AG20443 (cell line): ENCODE data around the gene TYROBP.
A peak's percentile ranks its signal among the peaks of the same experiment; 100 is the strongest.
"Not testable (repeated sequence)": the region's sequence is repeated elsewhere in the genome, so short reads cannot be mapped to it uniquely, and the experiment has no call there.

Experiments
- DNase-seq: peaks from one replicate; pipeline ENCODE4 v3.0.0; 2012; ENCODE audit warnings: low spot score, mixed read lengths

TYROBP gene

DNA sequence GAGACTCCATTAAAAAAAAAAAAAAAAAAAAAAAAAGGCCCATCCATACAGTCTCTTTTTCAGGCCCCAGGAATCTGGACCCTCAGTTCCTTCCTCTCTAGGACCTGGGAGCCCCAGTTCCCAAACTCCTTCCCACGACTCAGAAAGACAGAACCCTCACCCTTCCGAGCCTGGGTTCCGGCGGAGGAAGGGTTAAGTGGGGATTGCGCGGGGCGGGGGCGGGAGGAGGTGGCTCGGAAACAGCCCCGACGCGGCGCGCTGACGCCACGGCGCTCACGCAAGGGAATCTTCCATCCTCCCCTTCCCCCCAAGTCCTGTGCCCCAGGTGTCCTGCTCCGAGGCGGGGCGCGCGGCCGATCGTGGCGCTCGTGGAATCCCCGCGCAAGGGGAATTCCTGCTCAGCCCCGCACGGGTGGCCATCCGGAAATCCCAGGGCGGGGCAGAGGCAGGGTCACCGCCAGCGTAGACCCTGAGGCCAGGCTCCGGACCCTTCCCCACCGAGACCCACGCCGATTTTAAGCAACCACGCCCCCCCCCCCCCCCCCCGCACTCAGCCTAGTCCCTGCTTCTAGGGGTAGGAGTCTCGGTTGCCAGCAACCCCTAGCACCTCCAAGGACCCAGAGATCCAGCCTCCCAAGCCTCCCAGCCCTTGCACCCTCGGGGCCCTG is 8.4 kb downstream of the TYROBP start:
- DNase-seq, result peak; percentile 92

DNA sequence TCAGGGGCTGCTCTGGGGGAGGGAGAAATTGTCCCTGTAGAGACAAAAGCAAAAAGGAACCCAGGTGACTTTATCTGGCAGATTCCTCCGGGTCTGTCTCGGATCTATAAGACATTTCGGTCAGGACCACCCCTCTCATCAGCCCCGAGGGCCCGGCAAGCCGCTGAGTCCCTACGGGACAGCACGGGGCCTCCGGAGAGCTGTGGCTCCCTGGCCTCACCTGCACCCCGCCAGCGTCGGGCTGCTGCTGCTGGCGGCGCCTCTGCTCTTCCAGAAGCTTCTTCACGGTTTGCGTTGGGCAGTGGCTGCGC is 9.6 kb downstream of the TYROBP start:
- no peak for DNase-seq

DNA sequence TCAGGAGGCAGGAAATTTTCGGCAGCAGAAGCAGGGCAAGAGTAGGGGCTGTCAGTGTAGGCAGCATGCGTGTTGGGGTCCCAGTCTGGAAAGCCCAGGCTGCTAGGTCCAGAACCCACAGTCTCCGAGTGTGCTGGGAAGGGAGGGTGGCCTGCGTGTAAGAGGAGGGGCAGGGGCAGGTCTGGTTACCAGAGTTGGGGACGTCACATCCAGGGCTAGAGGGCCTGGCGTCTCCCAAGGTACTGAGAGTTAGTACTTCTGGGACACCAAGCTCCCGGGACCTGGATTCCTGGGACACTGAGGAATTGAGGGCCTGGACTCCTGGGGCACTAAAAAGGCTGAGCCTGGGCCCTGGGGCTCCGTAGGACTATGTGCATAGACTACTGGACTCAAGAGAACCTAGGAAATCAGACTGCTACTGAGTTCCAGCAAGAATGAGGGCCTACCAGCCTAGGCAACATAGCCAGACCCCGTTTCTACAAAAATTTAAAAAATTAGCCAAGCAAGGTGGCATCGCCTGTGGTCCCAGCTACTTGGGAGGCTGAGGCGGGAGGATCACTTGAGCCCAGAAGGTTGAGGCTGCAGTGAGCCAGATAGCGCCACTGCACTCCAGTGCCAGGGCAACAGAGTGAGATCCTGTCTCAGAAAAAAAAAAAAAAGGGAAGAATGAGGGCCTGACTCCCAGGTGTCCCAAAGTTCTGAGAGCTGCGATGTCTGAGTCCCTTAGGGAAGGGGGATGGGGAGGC is 10.2 kb downstream of the TYROBP start:
- DNase-seq, result no peak

DNA sequence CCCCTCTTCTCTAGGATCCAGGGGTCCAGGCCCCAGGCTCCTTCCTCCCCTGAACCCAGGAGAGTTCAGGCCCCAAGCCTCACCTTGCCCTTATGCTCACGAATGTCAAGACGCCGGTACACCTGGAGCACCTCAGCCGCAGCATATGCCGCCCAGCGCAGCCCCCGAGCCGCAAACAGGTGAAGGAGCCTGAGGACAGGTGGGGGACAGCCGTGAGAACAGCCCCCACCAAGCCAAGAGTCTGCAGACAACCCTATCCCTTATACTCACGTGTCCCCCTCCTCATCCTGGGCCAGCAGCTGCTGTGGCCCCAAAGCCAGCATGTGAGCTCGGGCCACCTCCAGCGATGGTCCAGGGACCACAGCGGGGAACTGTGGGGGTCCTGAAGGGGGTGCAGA is 11.5 kb downstream of the TYROBP start:
- DNase-seq, result no peak

DNA sequence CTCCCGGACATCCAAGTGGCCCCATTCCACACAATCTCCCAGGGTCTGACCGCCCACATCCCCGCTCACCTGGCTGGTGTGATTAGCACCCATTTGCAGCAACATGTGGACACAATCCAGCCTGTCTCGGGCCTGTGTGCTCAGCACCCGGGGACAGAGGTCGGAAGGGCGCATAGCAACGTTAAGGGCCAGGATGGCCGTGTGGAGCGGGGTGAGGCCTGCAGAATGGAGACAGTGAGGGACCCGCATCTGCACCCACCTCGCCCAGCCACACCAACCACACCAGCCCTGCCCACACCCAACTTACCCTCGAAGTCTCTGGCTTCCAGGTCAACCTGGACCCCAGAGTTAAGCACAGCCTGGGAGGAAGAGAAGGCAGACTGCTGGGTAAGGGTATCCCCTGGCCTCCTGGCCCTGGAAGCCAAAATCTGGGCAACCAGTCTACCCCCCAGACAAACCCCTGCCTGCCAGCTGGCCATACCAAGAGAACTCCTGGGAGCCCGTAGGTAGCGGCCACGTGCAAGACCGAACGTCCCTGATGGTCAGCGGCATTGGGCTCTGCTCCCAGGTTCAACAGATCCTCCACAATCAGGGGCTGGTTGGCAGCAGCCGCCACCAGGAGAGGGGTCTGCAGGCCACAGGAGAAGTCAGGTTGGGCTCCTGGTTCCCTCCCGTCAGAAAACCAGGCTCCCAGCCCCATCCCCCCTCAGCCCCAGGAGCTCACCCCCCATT is 12.0 kb downstream of the TYROBP start:
- no peak for DNase-seq

DNA sequence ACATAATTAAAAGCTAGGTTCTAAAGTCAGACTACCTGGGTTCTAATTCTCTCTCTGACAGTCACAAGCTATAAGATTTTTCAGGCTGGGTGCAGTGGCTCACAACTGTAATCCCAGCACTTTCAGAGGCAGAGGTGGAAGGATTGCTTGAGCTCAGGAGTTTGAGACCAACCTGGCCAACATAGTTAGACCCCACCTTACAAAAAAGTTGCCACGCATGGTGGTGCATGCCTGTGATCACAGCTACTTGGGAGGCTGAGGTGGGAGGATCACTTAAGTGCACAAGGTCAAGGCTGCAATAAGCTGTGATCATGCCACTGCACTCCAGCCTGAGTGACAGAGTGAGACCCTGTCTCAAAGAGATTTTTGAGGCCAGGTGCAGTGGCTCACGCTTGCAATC is 13.8 kb downstream of the TYROBP start:
- no peak for DNase-seq

DNA sequence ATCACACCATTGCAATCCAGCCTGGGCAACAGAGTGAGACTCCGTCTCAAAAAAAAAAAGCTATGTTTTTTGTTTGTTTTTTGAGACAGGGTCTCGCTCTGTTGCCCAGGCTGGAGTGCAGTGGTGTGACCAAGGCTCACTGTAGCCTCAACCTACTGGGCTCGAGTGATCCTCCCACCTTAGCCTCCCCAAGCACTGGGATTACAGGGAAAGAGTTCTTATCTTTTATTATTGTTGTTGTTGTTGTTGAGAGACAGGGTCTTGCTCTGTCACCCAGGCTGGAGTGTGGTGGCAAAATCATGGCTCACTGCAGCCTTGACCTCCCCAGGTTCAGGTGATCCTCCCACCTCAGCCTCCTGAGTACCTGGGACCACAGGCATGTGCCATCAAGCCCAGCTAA is 16.3 kb downstream of the TYROBP start:
- DNase-seq, result not testable (repeated sequence)

DNA sequence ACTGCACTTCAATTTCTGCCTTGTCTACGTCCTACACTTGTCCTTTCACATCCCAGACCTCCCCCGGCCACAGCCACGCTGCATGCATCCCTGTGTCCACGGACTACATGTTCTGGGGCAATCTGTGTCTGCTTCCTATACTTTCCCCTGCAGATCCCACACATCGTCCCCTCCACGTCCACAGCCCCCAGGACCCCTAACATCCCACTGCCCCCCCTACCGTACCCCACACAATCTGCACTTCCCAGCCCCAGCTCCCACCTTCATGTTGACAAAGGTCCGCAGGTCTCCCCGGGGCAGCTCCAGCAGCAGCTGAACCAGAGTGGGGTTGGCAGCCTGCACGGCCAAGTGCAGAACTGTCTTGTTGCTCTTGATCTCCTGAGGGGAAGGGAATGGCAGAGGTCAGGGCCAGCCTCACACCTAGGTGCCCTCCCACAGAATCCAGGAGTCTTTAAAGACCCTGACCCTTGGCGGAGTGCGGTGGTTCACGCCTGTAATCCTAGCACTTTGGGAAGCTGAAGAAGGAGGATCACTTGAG is 17.9 kb downstream of the TYROBP start:
- DNase-seq, result no peak

DNA sequence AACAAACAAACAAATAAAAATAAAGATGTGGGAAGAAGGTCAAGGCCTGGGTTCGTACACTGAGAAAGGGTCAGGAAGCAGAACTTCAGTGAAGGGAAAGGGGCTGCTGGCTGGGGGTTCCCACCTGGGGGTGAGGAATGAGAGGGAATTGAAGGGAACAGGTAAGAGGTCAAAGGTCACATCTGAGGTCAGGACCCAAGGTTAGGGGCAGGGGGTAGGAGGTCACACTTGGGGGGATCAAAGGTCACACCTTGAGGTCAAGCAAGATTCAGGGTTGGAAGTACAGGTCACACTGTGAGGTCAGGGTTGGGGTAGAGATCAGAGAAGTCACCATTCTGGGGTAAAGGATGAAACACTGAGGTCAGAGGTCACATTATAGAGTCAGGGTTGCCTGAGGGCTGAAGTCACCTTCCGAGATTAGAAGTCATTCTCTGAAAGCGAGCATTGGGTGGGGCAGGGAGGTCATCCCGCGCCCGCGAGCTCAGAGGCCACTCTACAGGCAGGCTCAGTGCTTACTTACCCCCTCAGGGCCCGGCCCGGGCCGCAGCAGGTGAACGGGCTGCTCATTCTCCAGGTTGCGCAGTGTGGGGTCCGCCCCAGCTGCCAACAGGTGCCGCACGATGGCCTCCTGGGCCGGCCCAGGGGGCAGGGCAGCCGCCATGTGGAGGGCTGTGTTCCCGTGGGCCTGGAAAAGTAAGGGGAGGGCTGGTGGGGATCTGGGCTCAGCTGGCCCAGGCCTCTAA is 18.6 kb downstream of the TYROBP start:
- no peak for DNase-seq

DNA sequence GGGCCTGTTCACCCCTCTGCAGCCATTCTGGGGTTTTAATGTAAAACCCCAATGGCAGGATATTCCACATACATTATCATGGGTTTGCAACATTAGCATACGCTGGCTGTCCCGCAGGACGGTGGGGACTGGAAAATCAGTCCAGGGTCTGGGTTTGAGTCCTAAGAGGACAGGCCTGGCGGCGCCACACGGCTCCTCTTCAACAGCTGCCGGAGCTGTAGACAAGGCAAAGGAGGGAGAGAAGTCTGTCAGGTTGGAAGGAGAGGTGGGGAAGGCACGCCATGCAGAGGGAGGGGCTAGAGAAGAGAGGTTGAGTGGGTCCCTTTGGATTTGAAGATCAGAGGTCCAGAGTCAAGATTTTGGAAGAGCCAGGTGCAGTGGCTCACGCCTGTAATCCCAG is 19.7 kb downstream of the TYROBP start:
- DNase-seq, result no peak

DNA sequence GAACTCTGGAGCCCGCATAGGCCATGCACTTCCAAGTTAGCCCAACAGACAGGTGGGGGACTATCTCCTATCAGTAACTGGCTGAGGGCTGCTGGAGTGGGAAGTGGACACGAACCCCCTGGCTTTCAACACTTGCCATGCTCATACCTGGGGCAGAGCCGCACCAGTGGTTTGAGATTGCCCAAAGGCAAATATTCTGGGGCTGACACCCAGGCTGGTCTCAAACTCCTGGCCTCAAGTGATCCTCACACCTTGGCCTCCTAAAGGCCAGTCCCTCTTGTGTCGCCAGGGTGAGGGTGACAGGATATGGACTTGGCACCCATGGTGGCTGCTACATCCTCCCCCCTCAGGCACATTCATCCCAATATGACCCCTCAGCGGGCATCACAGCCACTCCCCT is 20.9 kb downstream of the TYROBP start:
- no peak for DNase-seq

DNA sequence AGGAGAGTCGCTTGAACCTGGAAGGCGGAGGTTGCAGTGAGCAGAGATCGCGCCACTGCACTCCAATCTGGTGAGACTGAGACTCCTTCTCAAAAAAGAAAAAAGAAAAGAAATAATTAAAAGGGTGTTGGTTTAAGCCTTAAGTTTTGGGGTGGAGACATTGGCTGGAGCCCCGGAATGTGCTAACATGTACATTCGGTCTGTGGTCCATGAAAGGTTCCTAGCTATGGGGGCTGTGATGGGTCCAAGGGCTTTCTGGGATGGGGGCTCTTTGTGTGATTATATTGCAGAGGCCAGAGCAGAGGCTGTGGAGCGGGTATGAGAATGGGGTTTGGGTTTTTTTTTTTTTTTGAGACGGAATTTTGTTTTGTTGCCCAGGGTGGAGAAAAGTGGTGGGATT is 22.2 kb downstream of the TYROBP start:
- DNase-seq, result no peak

DNA sequence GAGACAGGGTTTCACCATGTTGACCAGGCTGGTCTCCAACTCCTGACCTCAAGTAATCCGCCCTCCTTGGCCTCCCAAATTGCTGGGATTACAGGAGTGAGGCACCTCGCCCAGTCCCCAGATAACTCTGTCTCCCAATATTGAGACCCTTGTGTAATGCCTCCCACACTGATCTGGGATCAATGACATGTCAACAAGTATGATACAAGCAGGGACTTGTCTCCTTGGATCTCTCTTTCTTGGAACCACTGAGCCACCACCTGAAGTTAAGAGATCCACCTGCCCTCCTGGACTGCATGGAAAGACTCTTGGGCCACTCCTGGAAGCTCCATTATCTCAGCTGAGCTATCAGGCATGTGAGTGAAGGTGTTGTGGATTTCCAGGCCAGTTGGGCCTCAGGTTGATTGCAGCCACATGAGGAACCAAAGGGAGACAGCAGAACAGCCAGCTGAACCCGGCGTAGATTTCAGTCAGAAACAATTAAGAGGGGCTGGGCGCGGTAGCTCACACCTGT is 22.8 kb downstream of the TYROBP start:
- DNase-seq, result no peak

DNA sequence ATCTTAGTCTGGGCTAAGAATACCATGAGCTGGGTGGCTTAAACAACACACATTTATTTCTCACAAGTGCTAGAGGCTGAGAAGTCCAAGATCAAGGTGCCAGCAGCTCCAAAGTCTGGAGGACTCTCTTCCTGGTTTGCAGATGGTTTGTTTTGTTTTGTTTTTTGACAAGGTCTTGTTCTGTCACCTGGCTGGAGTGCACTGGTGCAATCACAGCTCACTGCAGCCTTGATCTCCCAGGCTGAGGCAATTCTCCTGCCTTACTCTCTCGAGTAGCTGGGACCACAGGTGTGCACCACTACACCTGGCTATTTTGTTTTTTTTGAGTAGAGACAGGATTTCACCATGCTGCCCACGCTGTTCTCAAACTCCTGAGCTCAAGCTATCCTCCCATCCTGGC is 24.2 kb downstream of the TYROBP start:
- no peak for DNase-seq

DNA sequence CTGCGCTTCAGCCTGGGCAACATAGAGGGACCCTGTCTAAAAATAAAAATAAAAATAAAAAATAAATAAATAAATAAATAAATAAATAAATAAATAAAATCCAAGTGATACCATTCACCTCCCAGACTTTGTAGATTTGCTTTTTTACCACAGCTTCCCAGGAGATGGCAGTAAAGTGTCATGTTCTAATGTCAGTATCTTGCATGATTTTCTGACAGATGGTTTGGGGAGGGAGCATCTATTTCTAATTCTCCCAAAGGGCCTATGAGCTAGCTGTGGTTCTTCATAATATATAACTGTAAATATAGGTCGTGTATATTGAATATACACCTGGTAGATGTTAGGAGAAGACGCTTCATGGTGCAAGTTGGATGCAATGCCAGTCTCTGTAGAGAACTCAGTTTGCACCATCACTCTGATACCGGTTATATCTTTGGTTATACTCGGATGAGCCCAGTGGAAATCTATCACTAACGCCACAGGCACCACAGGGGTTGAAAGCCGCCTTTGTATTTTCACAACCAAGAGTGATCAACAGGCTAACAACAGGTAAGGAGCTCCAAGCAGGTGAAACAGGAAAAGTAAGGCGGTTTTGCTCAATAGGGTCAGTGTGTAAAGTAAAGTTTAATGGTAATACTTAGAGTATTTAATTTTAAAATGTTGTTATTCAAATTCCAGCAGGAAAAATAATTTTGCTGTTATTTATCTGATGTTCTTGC is 25.8 kb downstream of the TYROBP start:
- peak; percentile 69 for DNase-seq

DNA sequence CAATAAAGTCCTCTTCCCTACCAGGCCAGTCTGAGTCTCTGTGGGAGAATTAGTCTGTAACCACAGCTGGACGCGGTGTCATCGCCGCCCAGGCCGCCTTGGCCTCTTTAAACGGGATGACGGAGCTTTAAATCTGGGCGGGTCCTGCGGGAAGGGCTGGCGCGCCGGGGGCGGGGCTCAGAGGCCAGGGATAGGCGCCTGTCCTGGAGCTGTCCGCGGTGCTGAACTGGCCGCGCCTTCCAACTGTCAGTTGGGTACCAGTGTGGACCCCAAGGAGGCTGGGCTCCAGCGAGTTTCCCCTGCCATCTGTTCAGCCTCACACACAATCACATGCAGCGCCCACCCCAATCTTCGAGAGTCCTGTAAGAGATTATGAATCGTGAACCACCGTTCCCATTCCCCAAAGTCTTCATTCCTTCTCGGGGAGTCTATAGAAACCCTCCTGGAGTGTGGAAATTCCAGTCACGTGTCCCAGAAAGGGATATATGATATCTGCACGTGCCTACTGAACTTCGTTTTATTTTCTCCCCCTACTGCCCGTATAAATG is 28.3 kb downstream of the TYROBP start:
- peak; percentile 97 for DNase-seq

DNA sequence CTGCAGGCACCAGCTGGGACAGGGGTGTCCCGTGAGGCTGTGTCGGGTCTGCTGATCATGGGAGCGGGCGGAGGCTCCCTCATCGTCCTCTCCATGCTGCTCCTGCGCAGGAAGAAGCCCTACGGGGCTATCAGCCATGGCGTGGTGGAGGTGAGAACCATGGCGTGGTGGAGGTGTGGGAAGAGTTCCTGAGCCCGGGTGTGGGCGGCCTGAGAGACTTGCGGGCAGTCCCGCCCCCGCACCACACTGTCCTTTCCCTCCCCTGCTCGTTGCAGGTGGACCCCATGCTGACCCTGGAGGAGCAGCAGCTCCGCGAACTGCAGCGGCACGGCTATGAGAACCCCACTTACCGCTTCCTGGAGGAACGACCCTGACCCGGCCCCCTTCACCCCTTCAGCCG is 29.0 kb downstream of the TYROBP start:
- DNase-seq, result no peak

DNA sequence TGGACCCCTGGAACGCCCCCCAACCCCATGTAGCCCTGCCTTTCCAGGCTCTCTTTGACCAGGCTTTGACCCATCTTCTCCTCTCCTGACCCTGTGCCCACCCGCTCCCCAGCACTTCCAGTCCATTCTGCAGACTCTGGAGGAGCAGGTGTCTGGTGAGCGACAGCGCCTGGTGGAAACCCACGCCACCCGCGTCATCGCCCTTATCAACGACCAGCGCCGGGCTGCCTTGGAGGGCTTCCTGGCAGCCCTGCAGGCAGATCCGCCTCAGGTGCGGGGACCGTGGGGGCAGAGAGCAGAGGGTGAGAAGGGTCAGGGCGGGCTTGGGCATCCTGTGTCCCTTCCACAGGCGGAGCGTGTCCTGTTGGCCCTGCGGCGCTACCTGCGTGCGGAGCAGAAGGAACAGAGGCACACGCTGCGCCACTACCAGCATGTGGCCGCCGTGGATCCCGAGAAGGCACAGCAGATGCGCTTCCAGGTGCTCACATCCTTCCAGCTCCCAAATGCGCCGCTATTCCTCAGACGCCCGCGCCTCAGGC is 33.6 kb downstream of the TYROBP start:
- no peak for DNase-seq

DNA sequence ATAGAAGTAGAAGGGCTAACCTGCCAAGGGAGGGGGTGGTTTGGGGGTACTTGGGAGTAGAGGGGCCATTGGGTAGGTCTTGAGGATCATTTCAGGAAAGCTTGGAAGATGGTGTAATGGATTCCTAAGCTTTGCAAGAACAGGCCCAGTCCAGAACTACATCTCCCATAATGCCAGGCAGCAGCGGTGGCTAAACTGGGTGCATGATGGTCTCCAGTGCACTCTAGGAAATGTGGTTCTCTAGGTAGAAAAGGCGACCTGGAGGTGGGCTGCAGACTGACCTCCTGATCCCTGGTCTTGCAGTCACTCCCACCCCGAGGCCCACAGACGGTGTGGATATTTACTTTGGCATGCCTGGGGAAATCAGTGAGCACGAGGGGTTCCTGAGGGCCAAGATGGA is 35.9 kb downstream of the TYROBP start:
- no peak for DNase-seq

DNA sequence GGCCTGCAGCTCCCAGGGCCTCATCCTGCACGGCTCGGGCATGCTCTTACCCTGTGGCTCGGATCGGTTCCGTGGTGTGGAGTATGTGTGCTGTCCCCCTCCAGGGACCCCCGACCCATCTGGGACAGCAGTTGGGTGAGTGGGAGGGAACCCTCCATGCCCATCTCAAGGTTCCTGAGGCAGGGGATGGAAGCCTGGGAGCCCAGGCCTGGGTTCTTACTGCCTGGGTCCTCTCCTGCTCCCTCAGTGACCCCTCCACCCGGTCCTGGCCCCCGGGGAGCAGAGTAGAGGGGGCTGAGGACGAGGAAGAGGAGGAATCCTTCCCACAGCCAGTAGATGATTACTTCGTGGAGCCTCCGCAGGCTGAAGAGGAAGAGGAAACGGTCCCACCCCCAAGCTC is 36.5 kb downstream of the TYROBP start:
- no peak for DNase-seq

DNA sequence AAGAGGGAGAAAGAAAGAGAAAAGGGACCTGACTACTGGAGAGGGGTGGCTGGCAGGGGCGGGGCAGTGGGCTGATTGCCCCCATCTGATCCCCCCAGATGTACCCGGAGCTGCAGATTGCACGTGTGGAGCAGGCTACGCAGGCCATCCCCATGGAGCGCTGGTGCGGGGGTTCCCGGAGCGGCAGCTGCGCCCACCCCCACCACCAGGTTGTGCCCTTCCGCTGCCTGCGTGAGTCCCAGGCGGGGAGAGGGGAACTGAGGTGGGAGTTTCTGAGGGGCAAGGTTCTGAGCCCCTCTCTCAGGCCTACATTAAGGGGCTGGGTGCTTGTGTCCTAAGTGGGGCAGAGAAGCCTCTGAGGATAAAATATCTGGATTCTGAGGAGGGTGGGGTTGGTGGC is 37.3 kb downstream of the TYROBP start:
- no peak for DNase-seq
